COR-L47 (cell line): ENCODE data around the gene CROCC2.
A peak's percentile ranks its signal among the peaks of the same experiment; 100 is the strongest.

Source experiments
- DNase-seq: peaks from one replicate; lab custom pipeline; 2025; lab: John Stamatoyannopoulos, UW

CROCC2 gene

DNA sequence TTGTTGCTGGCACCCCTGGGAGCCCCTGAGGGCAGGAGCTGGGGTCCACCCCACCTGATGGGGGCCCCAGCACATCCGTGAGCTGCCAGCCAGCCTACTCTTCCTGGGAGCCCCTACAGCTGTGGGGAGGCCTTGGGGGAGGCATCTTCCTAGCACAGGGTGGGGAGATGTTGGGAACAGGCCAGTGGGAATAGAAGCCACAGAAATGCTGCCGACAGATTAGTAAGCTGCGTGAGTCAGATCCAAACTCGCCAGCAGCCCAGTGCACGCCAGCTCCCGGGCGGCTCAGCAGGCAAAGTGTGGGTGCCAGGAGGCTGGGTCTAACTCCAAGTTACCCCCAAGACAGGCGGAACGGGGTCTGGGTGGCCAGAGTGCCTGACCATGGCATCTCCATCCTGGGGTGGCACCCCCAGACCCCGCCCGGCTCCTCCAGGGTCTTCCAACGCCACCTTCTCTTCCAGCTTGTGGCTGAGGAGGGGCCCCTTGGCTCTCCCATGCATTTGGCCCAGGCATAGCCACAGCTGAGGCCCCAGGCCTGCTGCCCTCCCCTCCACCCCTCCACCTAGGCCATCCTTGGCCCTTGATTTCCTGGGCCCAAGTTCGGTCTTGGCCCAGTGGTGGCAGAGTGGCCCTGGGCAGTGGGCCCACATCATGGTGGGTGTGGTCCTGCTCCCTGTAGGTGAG is 15.3 kb downstream of the CROCC2 start:
- DNase-seq: no peak

DNA sequence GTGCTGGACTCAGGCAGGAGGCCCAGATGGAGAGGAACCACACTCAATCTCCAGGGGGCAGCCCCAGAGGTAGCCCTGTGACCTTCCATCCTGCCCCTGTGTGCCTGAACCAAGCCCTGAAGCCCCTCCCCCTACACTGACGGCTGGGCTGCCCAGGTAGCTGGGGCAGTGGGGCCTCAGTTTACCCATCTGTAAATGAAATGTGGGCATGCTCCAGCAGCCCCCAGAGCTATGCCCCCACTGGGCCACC is 15.8 kb downstream of the CROCC2 start:
- no peak for DNase-seq

DNA sequence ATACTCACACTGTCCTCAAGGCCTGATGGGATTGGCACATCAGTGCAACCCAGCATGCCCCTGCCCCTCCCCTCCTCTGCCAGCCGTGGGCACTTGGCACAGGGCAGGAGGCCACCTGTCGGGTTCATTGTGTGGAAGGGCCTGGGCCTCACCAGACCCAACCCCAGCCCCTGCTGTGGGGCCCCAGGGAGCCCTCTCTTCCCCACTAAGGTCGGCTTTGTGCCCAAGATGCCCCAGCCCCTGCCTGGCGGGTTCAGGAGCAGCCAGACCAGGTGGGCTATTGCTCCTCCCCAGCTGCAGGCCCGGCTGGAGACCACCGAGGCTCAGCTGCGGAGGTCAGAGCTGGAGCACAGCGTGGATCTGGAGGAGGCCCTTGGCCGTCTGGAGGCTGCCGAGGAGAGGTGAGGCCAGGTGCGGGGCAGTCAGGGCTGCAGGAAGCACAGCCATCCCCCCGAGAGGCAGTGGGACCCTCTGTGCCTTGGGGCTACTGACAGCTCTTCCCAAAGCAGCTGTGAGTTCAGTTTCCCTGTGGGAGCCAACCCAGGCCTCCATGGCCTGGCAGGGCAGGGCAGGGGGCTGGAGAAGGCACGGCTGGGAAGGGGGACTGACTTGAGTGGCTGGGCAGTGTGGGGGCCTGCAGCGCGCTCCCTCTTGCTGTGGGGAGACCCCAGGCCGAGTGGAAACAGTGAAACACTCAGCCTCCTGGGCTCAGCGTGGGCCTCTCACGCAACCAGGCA is 16.3 kb downstream of the CROCC2 start:
- DNase-seq: no peak

- DNase-seq: peak; percentile 82
Observed at GRCh38 chr2:240922982-240923537, 16.9 kb downstream of the CROCC2 start.

DNA sequence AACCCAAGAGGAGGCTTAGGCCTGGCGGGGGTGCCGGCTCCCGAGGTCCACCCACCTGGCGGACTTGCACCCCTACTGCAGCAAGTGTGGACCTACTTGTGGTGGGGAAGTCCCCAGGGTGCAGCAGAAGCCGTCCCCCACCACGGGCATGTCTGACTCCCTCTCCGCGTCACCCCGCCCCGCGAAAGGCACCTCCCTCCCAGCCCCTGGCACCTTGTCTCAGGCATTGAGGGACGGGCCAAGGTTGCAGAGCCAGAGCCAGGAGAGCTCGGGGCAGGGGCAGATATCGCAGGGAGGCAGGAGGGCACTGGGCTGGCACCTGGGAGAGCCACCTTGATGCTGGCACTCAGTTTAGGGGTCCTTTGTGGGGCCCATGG is 19.0 kb downstream of the CROCC2 start:
- DNase-seq: no peak

DNA sequence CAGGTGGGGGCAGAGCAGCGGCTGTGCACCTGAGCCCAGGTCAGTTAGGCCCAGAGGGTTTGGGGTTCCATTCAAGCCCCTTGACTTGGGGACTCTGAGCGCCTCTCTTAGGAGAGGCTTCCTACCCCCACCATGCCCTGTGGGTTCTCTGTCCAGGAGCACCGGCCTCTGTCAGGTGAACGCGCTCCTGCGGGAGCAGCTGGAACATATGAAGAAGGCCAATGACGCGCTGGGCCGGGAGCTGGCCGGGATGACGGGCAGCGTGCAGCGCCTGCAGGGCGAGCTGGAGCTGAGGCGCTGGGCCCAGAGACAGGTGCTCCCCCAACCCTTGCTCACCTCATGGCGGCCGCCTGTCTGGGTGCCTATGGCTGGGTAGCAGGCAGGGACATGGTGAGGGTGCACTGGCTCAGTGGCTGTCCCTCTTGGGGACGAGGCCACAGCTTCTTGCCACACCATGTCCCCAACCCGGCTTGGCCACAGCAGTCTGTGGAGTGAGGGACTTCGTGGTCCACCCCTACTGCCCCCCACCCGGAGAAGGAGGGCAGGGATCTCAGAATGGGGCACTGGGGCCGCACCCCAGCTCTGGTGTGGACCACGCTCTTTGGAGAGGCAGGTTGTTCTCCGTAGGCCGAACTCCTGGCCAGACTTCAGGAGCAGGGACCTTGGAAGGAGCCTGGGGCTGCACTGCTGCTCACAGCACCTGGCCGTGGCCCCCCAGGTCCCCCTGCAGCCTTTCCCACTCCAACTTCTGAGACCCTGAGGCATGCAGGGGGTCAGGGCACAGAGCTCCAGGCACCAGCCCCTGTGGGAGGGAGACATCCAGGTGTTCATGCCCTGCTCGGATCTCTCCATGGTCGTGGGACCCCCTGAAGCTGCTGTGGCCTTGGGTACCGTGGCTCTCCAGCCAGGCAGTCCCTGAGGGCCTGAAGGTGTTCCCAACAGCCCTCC is 19.7 kb downstream of the CROCC2 start:
- DNase-seq: no peak

- no peak for DNase-seq
Observed at GRCh38 chr2:240926516-240927389, 20.6 kb downstream of the CROCC2 start.

DNA sequence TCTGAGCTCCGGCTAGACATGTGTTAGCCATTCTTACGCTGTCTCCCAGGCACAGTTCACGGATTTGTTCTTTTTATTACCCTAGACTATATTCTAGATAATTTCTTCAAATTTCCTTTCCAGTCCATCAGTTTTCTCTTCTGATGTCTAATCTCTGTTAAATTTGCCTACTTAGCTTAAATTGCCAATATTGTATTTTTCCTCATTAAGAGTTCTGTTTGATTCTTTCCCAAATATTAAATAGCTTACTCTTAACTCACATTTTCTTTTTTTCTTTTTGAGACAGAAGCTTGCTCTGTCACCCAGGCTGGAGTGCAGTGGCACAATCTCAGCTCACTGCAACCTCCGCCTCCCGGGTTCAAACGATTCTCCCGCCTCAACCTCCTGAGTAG is 21.2 kb downstream of the CROCC2 start:
- DNase-seq: no peak

DNA sequence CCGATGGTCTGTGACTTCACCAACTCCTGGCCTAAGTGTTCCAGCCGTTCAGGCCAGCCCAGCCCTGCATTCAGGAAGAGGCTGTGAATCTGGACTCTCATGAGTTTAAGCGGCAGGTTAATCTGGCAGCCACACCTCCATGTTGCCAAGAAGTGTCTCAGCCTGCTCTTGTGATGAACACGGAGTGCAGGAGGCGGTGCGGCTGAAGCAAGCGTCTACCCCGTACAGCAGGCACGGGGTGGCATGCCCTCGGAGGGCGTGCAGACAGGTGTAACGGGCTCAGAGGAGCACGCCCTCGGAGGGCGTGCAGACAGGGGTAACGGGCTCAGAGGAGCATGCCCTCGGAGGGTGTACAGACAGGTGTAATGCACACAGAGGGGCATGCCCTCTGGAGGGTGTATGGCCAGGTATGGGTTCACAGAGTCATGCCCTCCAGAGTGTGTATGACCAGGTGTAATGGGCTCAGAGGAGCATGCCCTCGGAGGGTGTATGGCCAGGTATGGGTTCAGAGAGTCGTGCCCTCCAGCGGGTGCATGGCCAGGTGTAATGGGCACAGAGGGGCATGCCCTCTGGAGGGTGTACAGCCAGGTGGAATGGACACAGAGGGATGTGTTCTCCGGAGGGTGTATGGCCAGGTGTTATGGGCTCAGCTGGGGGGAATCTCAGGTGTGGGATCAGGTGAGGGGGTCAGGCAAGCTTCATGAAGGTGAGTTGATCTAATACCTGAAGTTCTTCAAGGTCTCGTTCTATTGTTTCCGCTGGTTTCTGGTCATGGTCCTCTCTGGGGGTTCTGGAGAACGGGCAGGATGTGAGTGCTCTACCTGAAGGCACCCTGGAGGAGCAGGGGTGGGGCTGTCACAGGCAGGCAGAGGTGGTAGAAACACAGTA is 22.6 kb downstream of the CROCC2 start:
- no peak for DNase-seq

DNA sequence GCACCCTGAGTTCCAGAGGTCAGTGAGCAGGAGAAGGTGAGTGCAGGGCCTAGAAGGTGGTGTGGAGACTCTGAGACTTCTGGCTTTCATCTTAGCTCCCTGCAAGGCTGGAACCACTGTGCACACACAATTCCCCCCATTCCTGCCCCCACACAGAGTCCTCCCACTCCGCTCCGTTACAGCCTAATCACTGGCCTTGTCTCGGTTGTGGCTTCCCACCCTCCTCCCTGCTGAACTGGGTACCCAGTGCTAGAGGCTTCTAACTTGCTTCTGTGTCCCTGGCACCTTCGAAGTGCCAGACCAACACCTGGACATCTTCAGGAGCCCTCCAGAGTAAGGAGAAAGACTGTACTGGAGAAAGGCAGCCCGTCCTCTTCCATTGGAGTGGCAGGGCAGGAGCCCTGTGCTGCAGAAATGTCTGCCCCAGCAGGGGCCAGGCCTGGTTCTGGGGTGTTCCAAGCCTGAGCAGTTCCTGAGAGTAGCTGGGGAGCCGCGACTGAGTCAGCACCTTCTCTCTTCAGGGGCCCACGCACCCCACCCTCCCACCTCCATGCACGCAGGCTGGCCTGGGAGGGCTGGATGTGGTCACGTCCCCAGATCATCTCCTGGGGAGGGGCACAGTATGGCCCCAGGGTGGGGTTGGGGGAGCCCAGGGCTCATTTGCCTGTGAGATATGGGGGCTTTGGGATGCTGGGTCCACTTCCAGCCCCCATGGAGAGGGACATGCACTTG is 23.4 kb downstream of the CROCC2 start:
- DNase-seq: no peak

- no peak for DNase-seq
Observed at GRCh38 chr2:240930096-240930630, 24.0 kb downstream of the CROCC2 start.

- DNase-seq: no peak
Observed at GRCh38 chr2:240930631-240931318, 24.6 kb downstream of the CROCC2 start.

GRCh38 chr2:240931319-240931949 is 25.3 kb downstream of the CROCC2 start:
- no peak for DNase-seq

GRCh38 chr2:240932001-240932723 is 26.0 kb downstream of the CROCC2 start:
- DNase-seq: no peak

DNA sequence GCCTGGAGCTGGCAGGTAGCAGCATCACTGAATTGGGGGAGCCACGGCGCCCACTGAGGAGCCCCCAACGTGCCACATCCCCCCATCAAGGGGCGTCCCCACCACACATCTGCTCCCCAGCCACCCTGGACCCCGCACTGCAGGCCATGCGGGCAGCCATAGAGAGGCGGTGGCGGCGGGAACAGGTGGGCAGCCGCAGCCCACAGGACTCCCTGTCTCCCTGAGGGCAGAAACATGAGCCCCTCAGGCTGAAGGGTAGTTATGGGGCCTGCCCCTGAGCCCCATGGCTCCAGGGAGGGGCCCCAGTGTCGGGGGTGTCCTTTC is 26.6 kb downstream of the CROCC2 start:
- no peak for DNase-seq

- DNase-seq: no peak
Observed at GRCh38 chr2:240933048-240933965, 27.2 kb downstream of the CROCC2 start.
